DMS53 treated with DMSO at 0.1 percent for 48 hours (cell line): ENCODE measurements around the gene EIF3L.
A peak's percentile ranks its signal among the peaks of the same experiment; 100 is the strongest.

Experiments used
- DNase-seq: peaks from one replicate; lab custom pipeline; 2025; ENCODE audit not compliant: unreplicated experiment; lab: John Stamatoyannopoulos, UW

EIF3L gene

GRCh38 chr22:37850801-37851200, 1.6 kb downstream of the EIF3L start:
- no peak for DNase-seq

- no peak for DNase-seq
Observed at GRCh38 chr22:37852418-37852817, 3.2 kb downstream of the EIF3L start.

- DNase-seq, result no peak
Observed at GRCh38 chr22:37854946-37855345, 5.7 kb downstream of the EIF3L start.

GRCh38 chr22:37855462-37855861, 6.2 kb downstream of the EIF3L start:
- DNase-seq, result no peak

- no peak for DNase-seq
Observed at GRCh38 chr22:37860796-37861421, 11.7 kb downstream of the EIF3L start.

GRCh38 chr22:37862570-37863325, 13.5 kb downstream of the EIF3L start:
- no peak for DNase-seq

- DNase-seq, result no peak
Observed at GRCh38 chr22:37865510-37865909, 16.3 kb downstream of the EIF3L start.

GRCh38 chr22:37870273-37870672, 21.1 kb downstream of the EIF3L start:
- peak; percentile 62 for DNase-seq

GRCh38 chr22:37880668-37881440, 31.6 kb downstream of the EIF3L start:
- no peak for DNase-seq

- no peak for DNase-seq
Observed at GRCh38 chr22:37884420-37884819, 35.2 kb downstream of the EIF3L start.

- no peak for DNase-seq
Observed at GRCh38 chr22:37887584-37888378, 38.6 kb downstream of the EIF3L start.

GRCh38 chr22:37891926-37892325, 42.7 kb downstream of the EIF3L start:
- no peak for DNase-seq

- no peak for DNase-seq
Observed at GRCh38 chr22:37892566-37893335, 43.5 kb downstream of the EIF3L start.

- DNase-seq, result no peak
Observed at GRCh38 chr22:37893583-37893983, 44.4 kb downstream of the EIF3L start.

GRCh38 chr22:37894939-37895670, 45.9 kb downstream of the EIF3L start:
- no peak for DNase-seq

GRCh38 chr22:37896181-37896592, 47.0 kb downstream of the EIF3L start:
- DNase-seq, result peak; percentile 45

GRCh38 chr22:37896939-37897338, 47.7 kb downstream of the EIF3L start:
- DNase-seq, result no peak

GRCh38 chr22:37897807-37898206, 48.6 kb downstream of the EIF3L start:
- DNase-seq, result no peak

GRCh38 chr22:37898441-37899181, 49.4 kb downstream of the EIF3L start:
- DNase-seq, result no peak
